Measurements from ENCODE around the gene SHROOM3.
"Not testable (repeated sequence)": the region's sequence is repeated elsewhere in the genome, so short reads cannot be mapped to it uniquely, and the experiment has no call there.

The SHROOM3 gene

GRCh38 chr4:76727934-76728333, 292.9 kb downstream of the SHROOM3 start:
- DNase-seq, result not testable (repeated sequence)

- DNase-seq, result no peak
Observed at GRCh38 chr4:76729460-76729859, 294.4 kb downstream of the SHROOM3 start.

GRCh38 chr4:76729980-76730379, 295.0 kb downstream of the SHROOM3 start:
- no peak for DNase-seq

GRCh38 chr4:76732246-76732645, 297.2 kb downstream of the SHROOM3 start:
- no peak for DNase-seq

- DNase-seq, result no peak
Observed at GRCh38 chr4:76733068-76733771, 298.2 kb downstream of the SHROOM3 start.

GRCh38 chr4:76736414-76736813, 301.4 kb downstream of the SHROOM3 start:
- DNase-seq, result no peak

- DNase-seq, result no peak
Observed at GRCh38 chr4:76737180-76737579, 302.2 kb downstream of the SHROOM3 start.

- DNase-seq, result no peak
Observed at GRCh38 chr4:76737771-76738085, 302.7 kb downstream of the SHROOM3 start.

- no peak for DNase-seq
Observed at GRCh38 chr4:76738086-76738931, 303.3 kb downstream of the SHROOM3 start.

GRCh38 chr4:76740192-76740591, 305.2 kb downstream of the SHROOM3 start:
- no peak for DNase-seq

GRCh38 chr4:76740866-76741662, 306.0 kb downstream of the SHROOM3 start:
- no peak for DNase-seq

GRCh38 chr4:76741663-76742020, 306.6 kb downstream of the SHROOM3 start:
- no peak for DNase-seq

GRCh38 chr4:76744241-76744921, 309.4 kb downstream of the SHROOM3 start:
- DNase-seq, result peak; percentile 45

- DNase-seq, result no peak
Observed at GRCh38 chr4:76745240-76745639, 310.2 kb downstream of the SHROOM3 start.

- no peak for DNase-seq
Observed at GRCh38 chr4:76747563-76747962, 312.5 kb downstream of the SHROOM3 start.

- peak; percentile 14 for DNase-seq
Observed at GRCh38 chr4:76748649-76749048, 313.6 kb downstream of the SHROOM3 start.

- DNase-seq, result no peak
Observed at GRCh38 chr4:76749355-76749754, 314.3 kb downstream of the SHROOM3 start.

- DNase-seq, result no peak
Observed at GRCh38 chr4:76750716-76751115, 315.7 kb downstream of the SHROOM3 start.

- no peak for DNase-seq
Observed at GRCh38 chr4:76751612-76752343, 316.7 kb downstream of the SHROOM3 start.

GRCh38 chr4:76752861-76753501, 318.0 kb downstream of the SHROOM3 start:
- peak; percentile 91 for DNase-seq

GRCh38 chr4:76753814-76754213, 318.8 kb downstream of the SHROOM3 start:
- DNase-seq, result peak; percentile 83

- no peak for DNase-seq
Observed at GRCh38 chr4:76754439-76754838, 319.4 kb downstream of the SHROOM3 start.

Data from kidney glomerular epithelial cell (primary cell).